Gastroesophageal sphincter (tissue), 4 donors: Measurements from ENCODE around the gene IKZF4. TPM values are rescaled to one million over a fixed set of nuclear protein-coding genes. Genes with fewer than 3 reads are reported as not detected.
"Not testable (repeated sequence)": the region's sequence is repeated elsewhere in the genome, so short reads cannot be mapped to it uniquely, and the experiment has no call there.

Experiments
- ATAC-seq: fragments of 150-250 bp; one replicate; pipeline ENCODE4 v1.9.1; 2016; ENCODE audit warnings: mild to moderate bottlenecking, moderate library complexity
- H3K27ac ChIP-seq, 4 donors: fragments of 200-600 bp; sonication (generic) in 3 of 4; 1 replicate in 3 of 4; 2 replicates in 1 of 4; pipeline ENCODE4 v1.5.1; 2016 to 2019
- H3K27me3 ChIP-seq: fragments of 200-600 bp; sonication (generic); one replicate; pipeline ENCODE4 v1.5.1; 2019
- H3K36me3 ChIP-seq, 2 donors: fragments of 200-600 bp; sonication (generic); one replicate each; pipeline ENCODE4 v1.5.1; 2019; ENCODE audit warnings: control low read depth in 1 of 2
- H3K4me1 ChIP-seq, 3 donors: fragments of 200-600 bp; sonication (generic); 1 replicate in 2 of 3; 2 replicates in 1 of 3; pipeline ENCODE4 v1.5.1; 2016 to 2019; ENCODE audit warnings: control low read depth in 2 of 3
- H3K4me3 ChIP-seq, 2 donors: fragments of 200-600 bp; sonication (generic); one replicate each; pipeline ENCODE4 v1.5.1; 2019; ENCODE audit warnings: mild to moderate bottlenecking in 1 of 2, moderate library complexity in 1 of 2
- H3K9me3 ChIP-seq, 3 donors: fragments of 200-600 bp; sonication (generic); one replicate each; pipeline ENCODE4 v1.5.1; 2017 to 2019; ENCODE audit warnings: control low read depth in 2 of 3
- CTCF ChIP-seq, 4 experiments: fragments of 200-600 bp in 2 of 4; fragments of 450-650 bp in 2 of 4; sonication (generic) in 1 of 4; IDR thresholded peaks; one replicate each; pipeline ENCODE4 v1.5.1; 2017 to 2019; ENCODE audit warnings: antibody characterized with exemption in 4 of 4, mild to moderate bottlenecking in 2 of 4, moderate library complexity in 2 of 4
- EP300 ChIP-seq: sonication (generic); formaldehyde crosslinking; IDR thresholded peaks from one replicate; pipeline ENCODE4 v1.6.1; 2017; ENCODE audit warnings: antibody characterized with exemption, mild to moderate bottlenecking
- POLR2A ChIP-seq, 2 donors: fragments of 450-650 bp; IDR thresholded peaks; one replicate each; pipeline ENCODE4 v1.6.1; 2017; ENCODE audit warnings: antibody characterized with exemption in 2 of 2, mild to moderate bottlenecking in 2 of 2, moderate library complexity in 1 of 2
- POLR2AphosphoS5 ChIP-seq: sonication (generic); formaldehyde crosslinking; IDR thresholded peaks from one replicate; pipeline ENCODE4 v1.6.1; 2017; ENCODE audit warnings: antibody characterized with exemption
- WGBS, 2 donors: methylation state at CpG; one replicate each; pipeline ENCODE4 v1.1.5; 2018; ENCODE audit warnings: low coverage in 1 of 2; 5-methylcytosine and 5-hydroxymethylcytosine counted together
- total RNA-seq, 4 donors: library from RNA; depleted of rRNA; stranded (reverse); fragments of >200 nt; gene quantifications; one replicate each; pipeline ENCODE4 v1.1.0, GENCODE V29; 2016

IKZF4 gene
- total RNA-seq, 4 donors from 2014 or later = 5.1 to 7.3 (median 6.5) TPM

- Histone ChIP-seq H3K4me3 (peak within 1 kb of the TSS; percentile 94 to 99), H3K27ac (peak within 1 kb of the TSS; percentile 97 to 99 (median 97)), H3K9me3 (no peaks in the 10 kb centered on the region), H3K27me3 (no peaks in the 10 kb centered on the region), H3K4me1 (peaks cover 3 to 71% (median 18%) of the 10 kb centered on the region in 3 donors), H3K36me3 (peaks cover 0 to 28% of the 10 kb centered on the region in 2 donors)
- WGBS, 2 donors = 0% methylated on average over 13 to 14 of the region's 39 CpGs
- TF ChIP-seq POLR2AphosphoS5 (peak; percentile 91), POLR2A (IDR thresholded peaks at IDR 0.05) (peak; percentile 94 to 96), CTCF (IDR thresholded peaks at IDR 0.05) (peak in 1 of 4 experiments; percentile 36), EP300 (no peak)
- ATAC-seq = peak; percentile 95
These were observed 47.1 kb upstream of the IKZF4 start, which contains the start of gene RAB5B for GRCh38 chr12:55973599-55974307. RAB5B (plus strand) TSS chr12:55974078; CDS start chr12:55986961, 12,883 bp downstream.

GRCh38 chr12:55974308-55974730 is 46.5 kb upstream of the IKZF4 start:
- H3K36me3 ChIP-seq = peaks cover 0 to 23% of the 10 kb centered on the region in 2 donors
- H3K27ac ChIP-seq = peak overlapping the region; percentile 97 to 99 (median 97)
- no peaks in the 10 kb centered on the region for H3K9me3 ChIP-seq
- WGBS, 2 donors = 0% methylated on average over 4 to 6 of the region's 15 CpGs
- H3K4me1 ChIP-seq = peaks cover 3 to 71% (median 18%) of the 10 kb centered on the region in 3 donors
- peak overlapping the region; percentile 94 to 99 for H3K4me3 ChIP-seq
- no peak for ATAC-seq
- no peaks in the 10 kb centered on the region for H3K27me3 ChIP-seq
- no peak for TF ChIP-seq CTCF (IDR thresholded peaks at IDR 0.05)

GRCh38 chr12:55978393-55978792 is 42.5 kb upstream of the IKZF4 start:
- no peaks in the 10 kb centered on the region for H3K27me3 ChIP-seq
- no peak for ATAC-seq
- H3K27ac ChIP-seq = no peak overlapping the region
- TF ChIP-seq CTCF (IDR thresholded peaks at IDR 0.05) (no peak), POLR2AphosphoS5 (no peak), EP300 (no peak), POLR2A (IDR thresholded peaks at IDR 0.05) (no peak)
- H3K4me3 ChIP-seq = no peak overlapping the region
- H3K4me1 ChIP-seq = peaks cover 0 to 54% (median 18%) of the 10 kb centered on the region in 3 donors
- 95 to 98% methylated on average over 4 to 7 of the region's 7 CpGs for WGBS, 2 donors
- H3K9me3 ChIP-seq = no peaks in the 10 kb centered on the region
- H3K36me3 ChIP-seq = peaks cover 0 to 25% of the 10 kb centered on the region in 2 donors

- Histone ChIP-seq H3K27ac (no peak overlapping the region), H3K9me3 (no peaks in the 10 kb centered on the region), H3K27me3 (no peaks in the 10 kb centered on the region), H3K36me3 (peaks cover 0 to 31% of the 10 kb centered on the region in 2 donors), H3K4me3 (no peak overlapping the region), H3K4me1 (peaks cover 0 to 54% (median 18%) of the 10 kb centered on the region in 3 donors)
- ATAC-seq = no peak
- TF ChIP-seq POLR2A (IDR thresholded peaks at IDR 0.05) = no peak
- no peak for TF ChIP-seq POLR2AphosphoS5
- no peak for TF ChIP-seq CTCF (IDR thresholded peaks at IDR 0.05)
- TF ChIP-seq EP300 = no peak
- 89 to 97% methylated on average over 3 of the region's 3 CpGs for WGBS, 2 donors
These were observed 41.8 kb upstream of the IKZF4 start for GRCh38 chr12:55979069-55979468.

GRCh38 chr12:55981882-55982281 is 39.0 kb upstream of the IKZF4 start:
- H3K4me3 ChIP-seq, H3K9me3 ChIP-seq, ATAC-seq, H3K27ac ChIP-seq, H3K27me3 ChIP-seq: not testable (repeated sequence)
- 62 to 70% methylated on average over 2 to 5 of the region's 5 CpGs for WGBS, 2 donors
- H3K4me1 ChIP-seq = peaks cover 0 to 29% (median 1%) of the 10 kb centered on the region in 3 donors
- H3K36me3 ChIP-seq = peaks cover 0 to 56% of the 10 kb centered on the region in 2 donors
